Astrocyte of the spinal cord (primary cell): Measurements from ENCODE around the gene SGIP1.

Experiments used
- DNase-seq: peaks from one replicate; pipeline ENCODE4 v3.0.0; 2011; ENCODE audit warnings: low read depth, low spot score
- H3K4me3 ChIP-seq: 2 replicates; pipeline ENCODE4 v1.5.1; 2011; ENCODE audit warnings: low read depth, mild to moderate bottlenecking, low read length, moderate library complexity
- CTCF ChIP-seq: IDR thresholded peaks from 2 replicates; pipeline ENCODE4 v1.5.1; 2012; ENCODE audit warnings: low read depth, mild to moderate bottlenecking, low read length, inconsistent platforms
- in situ Hi-C: cut with HindIII; loops from 2 replicates; pipeline ENCODE4 v1.10.0; 2017; ENCODE audit warnings: low sequenced_read_pairs

The SGIP1 gene

GRCh38 chr1:66493731-66494130 lies 40.2 kb upstream of the SGIP1 start:
- no peak for DNase-seq
- in situ Hi-C loops: no loop called here

GRCh38 chr1:66494482-66494881 lies 39.5 kb upstream of the SGIP1 start:
- no peak overlapping the region for H3K4me3 ChIP-seq
- no peak for TF ChIP-seq CTCF
- DNase-seq: no peak
- in situ Hi-C loops: no loop called here

More at GRCh38 chr1:66493731-66494130, 40.2 kb upstream of the SGIP1 start:
- H3K4me3 ChIP-seq: no peak overlapping the region
- TF ChIP-seq CTCF: no peak

GRCh38 chr1:66495495-66495894 lies 38.5 kb upstream of the SGIP1 start:
- in situ Hi-C loops: no loop called here

GRCh38 chr1:66497910-66498309 lies 36.0 kb upstream of the SGIP1 start:
- no peak for DNase-seq
- H3K4me3 ChIP-seq: no peak overlapping the region
- in situ Hi-C loops: no loop called here
- TF ChIP-seq CTCF: no peak

More at GRCh38 chr1:66495495-66495894, 38.5 kb upstream of the SGIP1 start:
- no peak for TF ChIP-seq CTCF
- DNase-seq: no peak
- H3K4me3 ChIP-seq: no peak overlapping the region

GRCh38 chr1:66500301-66500700 lies 33.7 kb upstream of the SGIP1 start:
- in situ Hi-C loops: no loop called here
- no peak overlapping the region for H3K4me3 ChIP-seq
- no peak for TF ChIP-seq CTCF
- DNase-seq: no peak

GRCh38 chr1:66502086-66502485 lies 31.9 kb upstream of the SGIP1 start:
- in situ Hi-C loops: no loop called here
- no peak for DNase-seq
- no peak overlapping the region for H3K4me3 ChIP-seq
- TF ChIP-seq CTCF: no peak
